ENCODE measurements around the gene TSR3. TPM values are rescaled to one million over a fixed set of nuclear protein-coding genes. Genes with fewer than 3 reads are reported as not detected.

The TSR3 gene
- total and polyA plus RNA-seq, 12 donors, result 13.7 to 258 (median 59.6) TPM

DNA sequence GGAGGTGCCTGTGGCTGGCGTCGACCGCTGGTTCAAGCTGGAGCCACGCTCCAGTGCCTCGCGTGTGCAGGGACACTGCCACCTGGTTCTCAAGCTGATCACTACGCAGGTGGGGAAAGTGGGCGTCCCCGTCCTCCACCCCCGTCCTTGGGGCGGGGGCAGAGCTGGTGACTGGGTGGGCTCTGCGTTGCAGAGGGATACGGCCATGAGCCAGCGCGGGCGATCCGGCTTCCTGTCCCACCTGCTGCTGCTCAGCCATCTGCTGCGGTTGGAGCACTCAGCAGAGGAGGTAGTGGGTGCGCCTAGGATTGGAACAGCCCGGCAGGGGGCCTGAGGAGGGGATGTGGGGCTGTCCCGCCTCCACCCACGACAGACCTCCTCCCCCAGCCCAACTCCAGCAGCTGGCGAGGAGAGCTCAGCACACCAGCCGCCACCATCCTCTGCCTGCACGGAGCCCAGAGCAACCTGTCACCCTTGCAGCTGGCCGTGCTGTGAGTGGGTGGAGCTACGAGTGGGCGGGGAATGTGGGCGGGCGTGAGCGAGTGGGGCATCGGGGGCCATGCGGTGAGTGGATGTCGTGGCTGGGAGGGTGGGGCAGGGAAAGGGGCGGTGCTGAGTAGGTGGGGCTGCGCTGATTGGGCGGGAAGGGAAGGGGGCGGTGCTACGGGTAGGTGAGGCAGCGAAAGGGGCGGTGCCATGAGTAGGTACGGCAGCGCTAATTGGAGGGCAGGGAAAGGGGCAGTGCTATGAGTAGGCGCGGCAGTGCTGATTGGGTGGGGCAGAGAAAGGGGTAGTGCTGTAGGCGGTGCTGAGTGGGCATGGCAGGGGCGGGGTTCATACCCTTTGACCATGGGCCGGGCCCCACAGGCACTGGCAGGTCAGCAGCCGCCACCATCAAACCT is 8.9 kb downstream of the TSR3 start:
- WGBS, 4 donors, result 3 to 9% (median 5%) methylated on average over 22 to 49 of the region's 49 CpGs
- no peak for TF ChIP-seq POLR2A (IDR thresholded peaks at IDR 0.05)
- TF ChIP-seq, protein P1, sequence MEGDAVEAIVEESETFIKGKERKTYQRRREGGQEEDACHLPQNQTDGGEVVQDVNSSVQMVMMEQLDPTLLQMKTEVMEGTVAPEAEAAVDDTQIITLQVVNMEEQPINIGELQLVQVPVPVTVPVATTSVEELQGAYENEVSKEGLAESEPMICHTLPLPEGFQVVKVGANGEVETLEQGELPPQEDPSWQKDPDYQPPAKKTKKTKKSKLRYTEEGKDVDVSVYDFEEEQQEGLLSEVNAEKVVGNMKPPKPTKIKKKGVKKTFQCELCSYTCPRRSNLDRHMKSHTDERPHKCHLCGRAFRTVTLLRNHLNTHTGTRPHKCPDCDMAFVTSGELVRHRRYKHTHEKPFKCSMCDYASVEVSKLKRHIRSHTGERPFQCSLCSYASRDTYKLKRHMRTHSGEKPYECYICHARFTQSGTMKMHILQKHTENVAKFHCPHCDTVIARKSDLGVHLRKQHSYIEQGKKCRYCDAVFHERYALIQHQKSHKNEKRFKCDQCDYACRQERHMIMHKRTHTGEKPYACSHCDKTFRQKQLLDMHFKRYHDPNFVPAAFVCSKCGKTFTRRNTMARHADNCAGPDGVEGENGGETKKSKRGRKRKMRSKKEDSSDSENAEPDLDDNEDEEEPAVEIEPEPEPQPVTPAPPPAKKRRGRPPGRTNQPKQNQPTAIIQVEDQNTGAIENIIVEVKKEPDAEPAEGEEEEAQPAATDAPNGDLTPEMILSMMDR (IDR thresholded peaks at IDR 0.05), result no peak
- peaks cover 2 to 12% of the 10 kb centered on the region in 2 donors for H3K4me1 ChIP-seq (replicated peaks in 1 of 2)
- no peak overlapping the region for H3K27ac ChIP-seq
- H3K36me3 ChIP-seq (replicated peaks in 1 of 2), result peaks cover 0 to 6% of the 10 kb centered on the region in 2 donors
- intact Hi-C loops (cut with DNase I), result no loop called here
- H3K4me3 ChIP-seq, result no peak overlapping the region
- peak; percentile 97 to 99 (median 99) for DNase-seq
- no peaks in the 10 kb centered on the region for H3K27me3 ChIP-seq
- H3K9me3 ChIP-seq (replicated peaks in 1 of 3), result no peaks in the 10 kb centered on the region

DNA sequence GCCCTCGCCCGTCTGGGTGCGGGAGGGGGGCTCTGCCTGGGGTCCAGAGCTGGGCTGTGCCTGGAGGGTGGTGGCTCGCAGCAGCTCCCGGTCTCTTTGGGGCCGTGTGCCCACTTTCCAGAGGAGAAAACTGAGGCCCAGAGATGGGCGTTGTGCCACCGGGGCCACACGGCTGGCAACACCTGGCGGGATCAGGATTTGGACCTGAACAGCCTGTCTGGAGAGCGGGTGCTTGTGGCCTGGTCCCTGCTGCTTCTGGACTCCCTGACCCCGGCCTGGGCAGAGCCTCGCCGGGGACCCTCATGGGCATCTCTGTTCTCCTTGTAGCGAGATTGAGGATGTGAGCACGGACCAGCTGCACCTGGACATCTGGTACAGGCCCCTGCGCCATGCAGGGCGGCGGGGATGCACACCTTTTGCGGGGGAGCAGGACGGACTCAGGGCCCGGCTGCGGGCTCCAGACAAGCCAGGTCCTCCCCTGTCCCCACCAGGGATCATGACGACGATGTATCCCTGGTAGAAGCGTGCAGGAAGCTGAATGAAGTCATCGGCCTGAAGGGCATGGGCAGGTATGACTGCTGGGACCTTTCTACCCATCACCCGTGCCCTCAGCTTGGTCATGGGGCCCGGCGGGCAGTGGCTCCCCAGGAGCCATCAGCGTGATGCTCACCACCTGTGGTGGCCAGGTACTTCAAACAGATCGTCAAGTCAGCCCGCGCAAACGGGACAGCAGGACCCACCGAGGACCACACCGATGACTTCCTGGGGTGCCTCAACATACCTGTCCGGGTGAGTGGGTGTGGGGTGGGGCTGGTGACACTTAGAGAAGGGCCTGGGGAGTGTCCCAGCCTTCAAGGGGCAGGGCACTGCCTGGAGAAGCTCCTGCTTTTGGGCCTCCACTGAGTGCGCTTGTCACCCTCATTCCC is 9.9 kb downstream of the TSR3 start:
- Histone ChIP-seq H3K27ac (no peak overlapping the region), H3K9me3 (replicated peaks in 1 of 3) (no peaks in the 10 kb centered on the region), H3K4me1 (replicated peaks in 1 of 2) (peaks cover 2 to 12% of the 10 kb centered on the region in 2 donors), H3K27me3 (no peaks in the 10 kb centered on the region), H3K36me3 (replicated peaks in 1 of 2) (no peaks in the 10 kb centered on the region), H3K4me3 (no peak overlapping the region)
- no peak for DNase-seq
- intact Hi-C loops (cut with DNase I), result no loop called here
- no peak for TF ChIP-seq POLR2A (IDR thresholded peaks at IDR 0.05)
- TF ChIP-seq, protein P1 (IDR thresholded peaks at IDR 0.05), result no peak
- 83 to 100% (median 87%) methylated on average over 1 to 39 of the region's 39 CpGs for WGBS, 4 donors

DNA sequence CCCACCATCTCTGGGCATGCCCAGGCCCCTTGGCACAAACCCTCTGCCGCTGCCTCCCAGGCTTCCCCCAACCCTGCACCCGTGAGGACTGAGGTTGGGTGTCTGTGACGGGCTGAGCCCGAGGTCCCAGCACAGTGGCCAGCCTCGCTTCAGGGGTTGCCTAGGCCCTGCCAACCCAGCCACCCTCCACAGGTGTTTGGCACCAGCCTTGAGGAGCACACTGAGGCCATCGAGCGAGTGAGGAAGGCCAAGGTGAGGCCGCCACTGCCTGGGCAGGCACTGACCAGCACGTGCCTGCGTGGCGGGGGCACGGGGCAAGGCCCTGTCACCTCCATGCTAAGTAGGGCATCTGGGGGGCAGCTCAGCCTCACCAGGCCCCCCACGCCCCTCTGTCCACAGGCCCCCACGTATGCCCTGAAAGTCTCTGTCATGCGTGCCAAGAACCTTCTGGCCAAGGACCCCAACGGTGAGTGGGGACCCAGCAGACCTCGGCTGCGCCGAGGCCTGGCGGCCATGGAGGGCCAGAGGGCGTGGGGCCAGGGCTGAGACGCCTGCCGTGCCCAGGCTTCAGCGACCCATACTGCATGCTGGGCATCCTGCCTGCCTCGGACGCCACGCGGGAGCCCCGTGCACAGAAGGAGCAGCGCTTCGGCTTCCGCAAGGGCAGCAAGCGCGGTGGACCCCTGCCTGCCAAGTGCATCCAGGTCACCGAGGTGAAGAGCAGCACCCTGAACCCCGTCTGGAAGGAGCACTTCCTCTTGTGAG is 10.8 kb downstream of the TSR3 start:
- TF ChIP-seq, protein P1 (IDR thresholded peaks at IDR 0.05), result no peak
- no peak for TF ChIP-seq POLR2A (IDR thresholded peaks at IDR 0.05)
- Histone ChIP-seq H3K4me3 (no peak overlapping the region), H3K36me3 (replicated peaks in 1 of 2) (no peaks in the 10 kb centered on the region), H3K9me3 (replicated peaks in 1 of 3) (no peaks in the 10 kb centered on the region), H3K27ac (no peak overlapping the region), H3K4me1 (replicated peaks in 1 of 2) (peaks cover 2 to 12% of the 10 kb centered on the region in 2 donors), H3K27me3 (no peaks in the 10 kb centered on the region)
- no peak for DNase-seq
- 78 to 100% (median 87%) methylated on average over 2 to 36 of the region's 36 CpGs for WGBS, 4 donors
- intact Hi-C loops (cut with DNase I), result no loop called here

All from adrenal gland (tissue), 12 donors.